Activated CD4-positive, alpha-beta T cell treated with anti-CD3 and anti-CD28 coated beads for 48 hours (primary cell): ENCODE results near the gene PCDHB2.
"Not testable (repeated sequence)": the region's sequence is repeated elsewhere in the genome, so short reads cannot be mapped to it uniquely, and the experiment has no call there.

ENCODE experiments used
- DNase-seq: peaks from one replicate; pipeline ENCODE4 v3.0.0-alpha.2; 2020

Gene PCDHB2

GRCh38 chr5:141137346-141137745 lies 42.9 kb downstream of the PCDHB2 start:
- DNase-seq = not testable (repeated sequence)
